ENCODE measurements around the gene KIF16B.
"Not testable (repeated sequence)": the region's sequence is repeated elsewhere in the genome, so short reads cannot be mapped to it uniquely, and the experiment has no call there.

Gene KIF16B

DNA sequence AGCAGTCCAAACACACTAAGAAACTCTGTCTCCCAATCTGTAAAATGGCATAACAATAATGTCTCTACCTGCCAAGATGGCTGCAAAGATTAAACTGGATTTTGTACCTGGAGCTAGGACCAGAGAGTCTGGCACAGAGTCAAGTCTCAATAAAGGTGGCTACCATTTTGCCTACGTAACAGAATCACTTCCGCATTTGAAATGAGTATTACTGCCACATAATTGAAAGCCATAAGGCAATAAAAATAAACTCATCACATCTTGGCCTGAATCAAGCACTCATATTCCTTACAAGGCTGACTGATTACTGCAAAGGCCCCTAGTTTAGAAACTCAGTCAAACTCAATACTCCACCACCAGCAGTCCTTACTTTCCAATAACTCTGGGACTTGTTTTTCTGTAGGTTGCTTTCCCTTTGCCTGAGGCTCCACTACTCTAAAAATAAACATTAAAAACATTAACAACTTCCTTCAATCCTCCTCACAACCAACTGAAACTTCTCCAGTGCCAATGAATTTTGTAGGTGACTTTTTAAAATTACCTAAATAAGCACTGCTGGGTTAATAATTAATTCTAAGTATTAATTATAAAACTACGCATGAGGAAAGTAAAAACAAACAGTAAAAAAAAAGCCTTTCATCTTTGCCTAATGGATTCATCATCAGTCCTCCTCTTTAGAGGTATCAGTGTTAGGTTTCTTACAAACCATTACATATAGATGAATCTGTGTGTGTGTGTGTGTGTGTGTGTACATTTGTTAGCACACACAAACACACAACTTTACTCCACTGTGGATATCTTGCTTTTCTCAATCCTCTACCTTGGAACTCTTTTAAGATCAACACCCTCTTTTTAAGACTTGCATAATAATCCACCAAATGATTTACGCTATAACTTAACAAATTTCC, 3.7 kb downstream of the KIF16B start:
- Histone ChIP-seq H3K9ac (ENCODE audit: low read length) (no peak overlapping the region), H3K27me3 (replicated peaks; ENCODE audit: control insufficient read depth, insufficient read depth, low read length) (no peaks in the 10 kb centered on the region), H3K9me3 (ENCODE audit: control insufficient read depth, low read length) (no peaks in the 10 kb centered on the region), H3K4me3 (ENCODE audit: low read length) (no peak overlapping the region), H3K36me3 (ENCODE audit: control insufficient read depth, insufficient read depth, low read length, severe bottlenecking) (no peaks in the 10 kb centered on the region), H3K4me1 (ENCODE audit: control insufficient read depth, insufficient read depth, low read length) (peaks cover 18% of the 10 kb centered on the region)
- DNase-seq (ENCODE audit: low read depth): no peak

DNA sequence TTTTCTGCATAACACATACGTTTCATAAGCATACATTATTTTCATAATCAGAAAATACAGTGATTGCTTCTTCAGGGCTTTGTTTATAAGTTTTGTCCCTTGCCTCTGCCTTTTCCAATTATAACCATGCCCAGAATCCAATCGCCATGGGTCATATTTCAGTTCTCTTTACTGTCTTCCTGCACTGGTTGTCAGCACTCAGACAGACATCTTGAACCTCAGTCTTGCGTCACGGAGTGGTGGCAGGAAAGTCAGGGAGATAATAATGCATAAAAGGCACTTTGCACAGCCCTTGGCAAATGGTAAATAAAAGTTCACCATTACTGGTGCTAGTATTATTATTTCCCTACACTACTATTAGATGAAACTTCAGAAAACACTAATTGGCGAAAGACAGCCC, 7.2 kb downstream of the KIF16B start:
- Histone ChIP-seq H3K27me3 (replicated peaks; ENCODE audit: control insufficient read depth, insufficient read depth, low read length) (no peaks in the 10 kb centered on the region), H3K4me3 (ENCODE audit: low read length) (no peak overlapping the region), H3K9ac (ENCODE audit: low read length) (no peak overlapping the region), H3K9me3 (ENCODE audit: control insufficient read depth, low read length) (no peaks in the 10 kb centered on the region), H3K36me3 (ENCODE audit: control insufficient read depth, insufficient read depth, low read length, severe bottlenecking) (no peaks in the 10 kb centered on the region), H3K4me1 (ENCODE audit: control insufficient read depth, insufficient read depth, low read length) (no peaks in the 10 kb centered on the region)
- DNase-seq (ENCODE audit: low read depth): no peak

DNA sequence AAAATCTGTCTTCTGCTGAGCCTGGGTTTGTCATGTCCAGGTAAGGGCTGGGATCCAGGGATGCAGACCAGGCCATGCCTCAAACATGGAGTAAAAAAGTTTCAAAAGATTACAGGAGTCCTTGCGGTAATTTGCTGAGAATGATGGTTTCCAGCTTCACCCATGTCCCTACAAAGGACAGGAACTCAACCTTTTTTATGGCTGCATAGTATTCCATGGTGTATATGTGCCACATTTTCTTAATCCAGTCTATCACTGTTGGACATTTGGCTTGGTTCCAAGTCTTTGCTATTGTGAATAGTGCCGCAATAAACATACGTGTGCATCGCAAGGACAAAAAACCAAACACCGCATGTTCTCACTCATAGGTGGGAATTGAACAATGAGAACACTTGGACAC, 9.2 kb downstream of the KIF16B start:
- DNase-seq (ENCODE audit: low read depth); H3K9me3 ChIP-seq (ENCODE audit: control insufficient read depth, low read length); H3K36me3 ChIP-seq (ENCODE audit: control insufficient read depth, insufficient read depth, low read length, severe bottlenecking); H3K4me1 ChIP-seq (ENCODE audit: control insufficient read depth, insufficient read depth, low read length); H3K27me3 ChIP-seq (replicated peaks; ENCODE audit: control insufficient read depth, insufficient read depth, low read length); H3K9ac ChIP-seq (ENCODE audit: low read length); H3K4me3 ChIP-seq (ENCODE audit: low read length): not testable (repeated sequence)

DNA sequence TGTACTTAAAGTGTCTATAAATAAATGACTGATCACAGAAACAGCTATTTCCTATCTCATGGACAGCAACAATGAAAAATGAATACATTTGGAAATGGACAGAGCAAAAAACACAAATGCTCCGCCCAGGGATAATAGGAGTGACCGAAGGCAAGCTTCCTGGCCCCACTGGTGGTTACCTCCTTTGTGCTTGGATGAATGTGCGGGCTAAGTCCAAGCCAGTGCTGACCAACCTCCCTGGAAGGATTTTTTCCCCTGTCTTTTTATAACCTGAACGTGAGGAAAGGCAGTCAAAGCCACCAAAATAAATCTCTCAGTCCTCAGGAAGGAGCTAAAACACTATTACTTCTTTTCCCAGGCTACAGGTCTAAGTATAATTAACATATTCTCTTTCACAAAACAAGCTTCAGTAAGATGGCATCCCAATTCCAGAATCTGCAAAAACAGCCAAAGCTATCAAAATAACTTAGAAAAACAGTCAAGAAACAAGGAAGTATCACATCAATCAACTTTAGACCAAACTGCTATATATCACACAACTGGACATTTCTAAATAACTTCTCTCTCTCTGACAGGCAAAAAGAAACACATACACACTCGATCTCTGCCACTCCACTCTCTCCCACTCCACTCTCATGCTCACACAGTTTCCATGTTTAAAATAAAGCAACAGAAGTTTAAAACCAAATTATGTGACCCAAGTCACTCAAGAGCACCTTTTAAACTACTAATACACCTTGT, 10.0 kb downstream of the KIF16B start:
- H3K27me3 ChIP-seq (replicated peaks; ENCODE audit: control insufficient read depth, insufficient read depth, low read length): no peaks in the 10 kb centered on the region
- no peaks in the 10 kb centered on the region for H3K36me3 ChIP-seq (ENCODE audit: control insufficient read depth, insufficient read depth, low read length, severe bottlenecking)
- no peak overlapping the region for H3K9ac ChIP-seq (ENCODE audit: low read length)
- no peak for DNase-seq (ENCODE audit: low read depth)
- H3K9me3 ChIP-seq (ENCODE audit: control insufficient read depth, low read length): no peaks in the 10 kb centered on the region
- H3K4me3 ChIP-seq (ENCODE audit: low read length): no peak overlapping the region
- no peaks in the 10 kb centered on the region for H3K4me1 ChIP-seq (ENCODE audit: control insufficient read depth, insufficient read depth, low read length)

DNA sequence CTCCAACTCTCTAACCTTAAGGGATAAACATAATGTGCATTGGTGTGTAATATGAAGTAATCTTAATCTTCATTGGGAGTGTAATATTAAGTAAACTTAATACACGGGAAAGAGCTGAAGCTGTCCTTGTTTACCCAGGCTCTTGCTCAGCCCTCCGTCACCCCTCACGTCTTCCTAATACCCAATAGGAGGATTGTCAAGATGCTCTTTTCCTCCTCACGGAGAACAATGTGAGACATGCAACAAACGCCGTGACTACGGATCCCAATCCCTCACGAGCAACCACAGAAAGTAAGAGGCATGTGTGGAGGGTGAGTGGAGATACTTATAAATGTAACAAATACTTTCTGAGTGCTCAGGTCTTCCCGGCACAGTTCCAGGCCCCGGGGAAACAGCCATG, 11.0 kb downstream of the KIF16B start:
- no peak for DNase-seq (ENCODE audit: low read depth)
- Histone ChIP-seq H3K9ac (ENCODE audit: low read length) (no peak overlapping the region), H3K9me3 (ENCODE audit: control insufficient read depth, low read length) (no peaks in the 10 kb centered on the region), H3K4me1 (ENCODE audit: control insufficient read depth, insufficient read depth, low read length) (no peaks in the 10 kb centered on the region), H3K4me3 (ENCODE audit: low read length) (no peak overlapping the region), H3K27me3 (replicated peaks; ENCODE audit: control insufficient read depth, insufficient read depth, low read length) (no peaks in the 10 kb centered on the region), H3K36me3 (ENCODE audit: control insufficient read depth, insufficient read depth, low read length, severe bottlenecking) (no peaks in the 10 kb centered on the region)

DNA sequence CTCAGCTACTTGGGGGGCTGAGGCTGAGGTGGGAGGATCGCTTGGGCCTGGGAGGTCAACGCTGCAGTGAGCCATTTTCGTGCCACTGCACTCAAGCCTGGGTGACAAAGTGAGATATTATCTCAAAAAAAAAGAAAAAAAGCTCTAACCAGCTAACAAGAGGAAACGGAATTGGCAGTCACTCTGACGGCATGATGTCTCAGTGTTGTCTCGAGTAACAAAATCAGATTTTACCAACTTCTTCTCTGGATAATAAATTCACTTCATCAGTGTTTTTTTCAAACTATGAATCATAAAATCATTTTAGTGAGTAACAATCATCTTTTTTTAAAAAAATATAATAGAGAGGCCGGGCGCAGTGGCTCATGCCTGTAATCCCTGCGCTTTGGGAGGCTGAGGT, 12.6 kb downstream of the KIF16B start:
- H3K4me3 ChIP-seq (ENCODE audit: low read length): no peak overlapping the region
- no peaks in the 10 kb centered on the region for H3K36me3 ChIP-seq (ENCODE audit: control insufficient read depth, insufficient read depth, low read length, severe bottlenecking)
- no peaks in the 10 kb centered on the region for H3K27me3 ChIP-seq (replicated peaks; ENCODE audit: control insufficient read depth, insufficient read depth, low read length)
- H3K9ac ChIP-seq (ENCODE audit: low read length): no peak overlapping the region
- DNase-seq (ENCODE audit: low read depth): no peak
- peaks cover 7% of the 10 kb centered on the region for H3K4me1 ChIP-seq (ENCODE audit: control insufficient read depth, insufficient read depth, low read length)
- no peaks in the 10 kb centered on the region for H3K9me3 ChIP-seq (ENCODE audit: control insufficient read depth, low read length)

DNA sequence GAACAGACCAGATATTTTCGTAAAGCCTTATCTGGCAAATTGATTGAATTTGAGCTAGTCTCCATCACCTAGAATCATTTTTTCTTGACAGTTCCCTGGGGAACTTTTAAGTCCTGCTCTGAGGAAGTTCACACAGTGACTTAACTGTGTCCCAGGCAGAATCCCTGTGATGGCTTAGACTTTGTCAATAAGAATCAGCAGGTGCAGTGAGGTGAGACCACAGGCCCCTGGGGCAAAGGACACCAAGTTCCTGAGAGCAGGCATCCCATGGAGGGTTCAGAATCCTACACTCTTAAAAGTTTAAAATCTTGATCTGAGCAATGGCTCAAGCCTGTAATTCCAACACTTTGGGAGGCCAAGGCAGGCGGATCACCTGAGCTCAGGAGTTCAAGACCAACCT, 13.0 kb downstream of the KIF16B start:
- Histone ChIP-seq H3K4me1 (ENCODE audit: control insufficient read depth, insufficient read depth, low read length) (peaks cover 10% of the 10 kb centered on the region), H3K4me3 (ENCODE audit: low read length) (no peak overlapping the region), H3K9me3 (ENCODE audit: control insufficient read depth, low read length) (no peaks in the 10 kb centered on the region), H3K27me3 (replicated peaks; ENCODE audit: control insufficient read depth, insufficient read depth, low read length) (no peaks in the 10 kb centered on the region), H3K9ac (ENCODE audit: low read length) (no peak overlapping the region), H3K36me3 (ENCODE audit: control insufficient read depth, insufficient read depth, low read length, severe bottlenecking) (no peaks in the 10 kb centered on the region)
- no peak for DNase-seq (ENCODE audit: low read depth)

DNA sequence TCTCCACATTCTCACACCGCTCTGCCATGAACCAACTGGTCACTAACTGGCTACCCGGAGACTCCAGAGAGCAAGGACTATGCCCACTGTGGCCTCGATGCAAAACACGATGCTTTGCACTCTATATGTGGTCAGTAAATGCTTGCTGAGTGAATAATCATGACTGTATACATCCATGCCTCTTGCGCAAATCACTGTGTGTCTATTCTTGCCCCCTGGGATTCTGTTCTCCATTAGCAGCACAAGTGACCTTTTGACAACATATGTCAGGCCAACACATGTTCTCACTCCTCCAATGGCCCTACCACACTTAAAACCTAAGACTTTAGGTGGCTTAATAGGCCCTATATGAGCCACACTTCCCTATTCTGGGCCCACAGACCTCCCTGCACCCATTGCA, 16.9 kb downstream of the KIF16B start:
- DNase-seq (ENCODE audit: low read depth): no peak
- Histone ChIP-seq H3K4me1 (ENCODE audit: control insufficient read depth, insufficient read depth, low read length) (peaks cover 17% of the 10 kb centered on the region), H3K36me3 (ENCODE audit: control insufficient read depth, insufficient read depth, low read length, severe bottlenecking) (no peaks in the 10 kb centered on the region), H3K27me3 (replicated peaks; ENCODE audit: control insufficient read depth, insufficient read depth, low read length) (no peaks in the 10 kb centered on the region), H3K9ac (ENCODE audit: low read length) (no peak overlapping the region), H3K4me3 (ENCODE audit: low read length) (no peak overlapping the region), H3K9me3 (ENCODE audit: control insufficient read depth, low read length) (no peaks in the 10 kb centered on the region)

DNA sequence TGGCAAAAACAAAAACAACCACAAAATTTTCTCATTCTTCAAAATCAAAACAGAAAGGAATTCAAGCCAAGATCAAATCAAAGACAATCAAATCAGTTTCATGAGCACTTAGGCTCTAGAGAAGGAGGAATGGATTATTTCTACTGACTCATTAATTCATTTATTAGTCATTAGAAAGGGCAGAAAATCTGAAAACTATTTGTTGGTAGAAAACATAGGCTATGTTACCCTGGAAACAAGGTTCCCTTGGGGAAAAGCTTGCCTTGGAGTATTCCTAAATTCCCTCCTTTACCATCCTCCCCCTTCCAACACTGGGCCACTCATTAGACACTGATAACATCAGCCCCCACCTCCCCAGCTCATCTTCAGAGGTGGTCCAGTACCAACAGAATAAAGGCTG, 17.5 kb downstream of the KIF16B start:
- Histone ChIP-seq H3K27me3 (replicated peaks; ENCODE audit: control insufficient read depth, insufficient read depth, low read length) (no peaks in the 10 kb centered on the region), H3K4me1 (ENCODE audit: control insufficient read depth, insufficient read depth, low read length) (peaks cover 17% of the 10 kb centered on the region), H3K36me3 (ENCODE audit: control insufficient read depth, insufficient read depth, low read length, severe bottlenecking) (no peaks in the 10 kb centered on the region), H3K9me3 (ENCODE audit: control insufficient read depth, low read length) (no peaks in the 10 kb centered on the region), H3K4me3 (ENCODE audit: low read length) (no peak overlapping the region), H3K9ac (ENCODE audit: low read length) (no peak overlapping the region)
- no peak for DNase-seq (ENCODE audit: low read depth)

DNA sequence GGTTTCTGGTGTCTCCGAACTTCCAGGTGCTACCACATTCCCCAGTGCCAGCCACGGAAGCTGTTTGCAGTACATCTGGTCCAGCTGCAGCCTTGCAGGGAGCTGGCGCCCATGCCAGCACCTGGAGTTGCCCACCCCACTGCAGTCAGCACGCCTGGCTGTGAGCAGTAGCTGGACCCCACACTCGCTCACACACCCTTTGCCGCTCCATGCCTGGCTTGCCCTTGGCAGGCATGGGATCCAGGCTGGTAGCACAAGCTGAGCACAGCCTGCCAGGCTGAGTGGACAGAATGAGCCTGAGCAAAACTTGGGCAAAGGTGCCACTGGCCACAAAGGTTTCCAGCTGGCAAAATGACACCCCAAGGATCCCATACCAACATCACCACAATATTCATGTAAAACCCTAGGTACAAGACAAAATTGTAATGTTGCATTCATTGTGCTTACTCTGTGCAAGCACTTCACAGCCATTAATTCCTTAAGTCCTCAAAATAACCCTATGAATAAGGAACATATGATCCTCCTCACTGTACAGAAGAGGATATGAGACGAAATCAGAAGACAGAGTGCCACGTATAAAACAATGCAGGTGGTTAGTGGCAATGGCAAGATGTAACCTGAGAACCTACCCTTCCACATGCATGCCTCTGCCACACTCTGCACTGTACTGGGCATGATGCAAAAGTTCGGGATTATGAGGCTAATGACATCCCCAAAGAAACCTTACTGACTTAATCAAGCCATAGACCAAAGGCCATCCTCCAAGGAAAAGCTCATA, 18.3 kb downstream of the KIF16B start:
- no peak for DNase-seq (ENCODE audit: low read depth)
- H3K9ac ChIP-seq (ENCODE audit: low read length): no peak overlapping the region
- no peaks in the 10 kb centered on the region for H3K9me3 ChIP-seq (ENCODE audit: control insufficient read depth, low read length)
- H3K4me1 ChIP-seq (ENCODE audit: control insufficient read depth, insufficient read depth, low read length): peaks cover 17% of the 10 kb centered on the region
- no peak overlapping the region for H3K4me3 ChIP-seq (ENCODE audit: low read length)
- no peaks in the 10 kb centered on the region for H3K36me3 ChIP-seq (ENCODE audit: control insufficient read depth, insufficient read depth, low read length, severe bottlenecking)
- no peaks in the 10 kb centered on the region for H3K27me3 ChIP-seq (replicated peaks; ENCODE audit: control insufficient read depth, insufficient read depth, low read length)

DNA sequence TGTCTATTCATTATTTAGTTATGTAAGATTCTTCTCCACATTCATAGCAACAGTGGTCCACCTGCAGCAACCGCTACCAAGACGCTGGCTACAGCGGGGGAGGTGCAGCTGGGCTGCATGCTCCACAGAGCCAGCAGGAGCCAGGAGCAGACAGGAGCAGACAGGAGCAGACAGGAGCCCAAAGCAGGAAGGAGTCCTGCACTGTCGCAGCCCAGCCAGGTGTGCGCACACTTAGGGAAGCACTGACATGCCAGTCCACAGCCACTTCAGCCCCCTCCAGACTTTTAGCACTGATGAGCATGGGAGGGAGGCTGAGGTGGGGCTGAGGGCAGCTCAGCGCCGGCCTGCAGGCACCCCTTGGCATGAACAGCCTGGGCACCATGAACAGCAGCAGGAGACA, 19.6 kb downstream of the KIF16B start:
- H3K4me3 ChIP-seq (ENCODE audit: low read length): no peak overlapping the region
- peaks cover 17% of the 10 kb centered on the region for H3K4me1 ChIP-seq (ENCODE audit: control insufficient read depth, insufficient read depth, low read length)
- H3K9me3 ChIP-seq (ENCODE audit: control insufficient read depth, low read length): no peaks in the 10 kb centered on the region
- no peaks in the 10 kb centered on the region for H3K27me3 ChIP-seq (replicated peaks; ENCODE audit: control insufficient read depth, insufficient read depth, low read length)
- H3K9ac ChIP-seq (ENCODE audit: low read length): no peak overlapping the region
- no peak for DNase-seq (ENCODE audit: low read depth)
- H3K36me3 ChIP-seq (ENCODE audit: control insufficient read depth, insufficient read depth, low read length, severe bottlenecking): no peaks in the 10 kb centered on the region

Data from adipocyte (in vitro differentiated cells).